Measurements from ENCODE around the gene GRIN2C. TPM values are rescaled to one million over a fixed set of nuclear protein-coding genes. Genes with fewer than 3 reads are reported as not detected.

GRIN2C gene
- total and polyA plus RNA-seq, 2 of the 4 experiments (the other 2 are of a cell fraction): 0.22 TPM; not detected in 1

DNA sequence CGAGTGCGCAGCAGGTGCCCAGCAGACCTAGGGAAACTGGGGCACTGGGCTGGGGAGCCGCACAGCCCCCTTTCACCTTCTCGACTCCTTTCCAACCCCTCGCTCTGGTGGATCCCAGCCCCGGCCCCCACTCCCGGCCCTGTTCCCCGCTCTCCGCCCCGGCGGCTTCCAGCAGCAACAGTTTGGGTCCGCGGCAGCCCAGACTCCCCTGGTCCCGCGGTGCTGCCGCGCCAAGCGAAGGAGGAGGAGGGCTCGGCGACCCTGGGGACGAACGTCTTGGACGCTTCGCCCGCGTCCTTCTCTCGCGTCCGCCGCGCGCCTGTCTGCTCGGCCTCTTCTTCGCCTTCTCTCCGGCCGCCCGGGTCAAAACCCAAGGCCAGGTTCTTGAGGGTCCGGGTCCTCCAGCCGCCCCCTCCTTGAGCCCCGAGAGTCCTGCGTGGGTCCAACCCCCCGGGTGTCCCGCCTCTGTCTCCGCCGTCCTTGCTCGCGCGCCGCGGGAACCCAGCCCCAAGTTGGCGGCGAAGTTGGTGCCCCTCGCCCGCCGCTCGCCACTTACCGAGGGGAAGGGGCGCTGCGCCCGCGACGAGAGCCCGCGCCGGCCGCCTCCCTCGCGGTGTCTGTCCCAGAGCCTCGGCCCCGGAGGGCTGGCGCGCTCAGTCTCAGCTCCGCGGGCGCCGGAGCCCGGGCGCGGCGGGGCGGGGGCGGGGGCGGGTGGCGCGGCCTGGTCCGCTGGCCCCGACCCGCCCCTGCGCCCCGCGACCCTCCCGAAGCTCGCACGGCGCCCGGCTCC lies 1.4 kb upstream of the GRIN2C start:
- Histone ChIP-seq H3K4ac (ENCODE audit: low read depth, low read length) (no peak overlapping the region), H2BK15ac (ENCODE audit: low read depth, low read length) (no peak overlapping the region), H3K9me1 (ENCODE audit: insufficient read depth, low read length) (no peaks in the 10 kb centered on the region), H2AK9ac (replicated peaks; ENCODE audit: low read depth, low read length, poor library complexity) (peak overlapping the region; percentile 37), H2BK5ac (ENCODE audit: low read depth, low read length, poor library complexity, severe bottlenecking) (no peak overlapping the region), H2BK20ac (ENCODE audit: low read depth, low read length) (no peak overlapping the region), H3K18ac (ENCODE audit: low read depth, low read length) (no peak overlapping the region), H2AK5ac (ENCODE audit: low read depth, low read length) (no peak overlapping the region), H3K4me1 (ENCODE audit: control insufficient read depth, insufficient read depth, low read length) (no peaks in the 10 kb centered on the region; the same call in 1 of the 2 replicates), H3K27me3 (ENCODE audit: control insufficient read depth, insufficient read depth, low read length) (peaks cover 52% of the 10 kb centered on the region), H3K9ac (ENCODE audit: low read depth, low read length) (no peak overlapping the region), H3K56ac (ENCODE audit: extremely low read depth, insufficient read depth, low read length) (no peak overlapping the region), H3K4me3 (ENCODE audit: insufficient read depth, low read depth, low read length) (no peak overlapping the region), H3K23ac (ENCODE audit: low read depth, low read length) (no peak overlapping the region), H3K27ac (ENCODE audit: insufficient read depth, low read length) (no peak overlapping the region), H3K79me1 (ENCODE audit: low read depth in 1 of 2, low read length in 2 of 2) (no peaks in the 10 kb centered on the region), H3K36me3 (ENCODE audit: control insufficient read depth, insufficient read depth, low read length) (peaks cover 9% of the 10 kb centered on the region; the same call in 1 of the 2 replicates), H3K4me2 (ENCODE audit: low read depth, low read length) (no peak overlapping the region), H3K14ac (replicated peaks; ENCODE audit: low read depth, low read length) (no peak overlapping the region), H3K9me3 (ENCODE audit: control insufficient read depth, insufficient read depth, low read length) (no peaks in the 10 kb centered on the region; the same call in 1 of the 2 replicates), H4K20me1 (ENCODE audit: insufficient read depth, low read length) (peaks cover 4% of the 10 kb centered on the region; the same call in 1 of the 2 replicates), H4K91ac (ENCODE audit: insufficient read depth, low read depth, low read length) (no peak overlapping the region), H2AFZ (replicated peaks; ENCODE audit: low read length, poor library complexity) (peak overlapping the region; percentile 43), H4K8ac (ENCODE audit: low read depth in 2 of 2, low read length in 2 of 2) (no peak overlapping the region), H4K5ac (ENCODE audit: low read depth, low read length) (no peak overlapping the region), H2BK120ac (ENCODE audit: low read depth, low read length) (no peak overlapping the region)
- WGBS, 2 experiments (ENCODE audit: extremely low coverage in 2 of 2, insufficient read length in 1 of 2): 2% methylated on average over 16 of the region's 96 CpGs; no CpG with 5 or more reads in 1 of the 2 experiments
- no TSS peak for BruUV-seq (replicated peaks)
- ChIA-PET POLR2A (ENCODE audit: unreplicated experiment) (interaction anchor here (1.4 kb wide), 1 partner anchor 12 kb away, joined by 5 read pairs; the partner anchor contains the start of gene FDXR), CTCF (interaction anchor here (0.9 to 1.2 kb wide), 2 partner anchors 70 to 85 kb away, joined by 3 read pairs; partner anchors contain the start of gene NAT9)
- intact Hi-C loops (cut with micrococcal nuclease) (loop anchor here (10.0 kb wide), 1 partner anchor 486 kb away; no protein-coding TSS in a partner anchor), dilution Hi-C loops (cut with HindIII; ENCODE audit: low sequenced_read_pairs, unreplicated experiment) (no loop called here), in situ Hi-C loops (cut with MboI; ENCODE audit: low sequenced_read_pairs) (loop anchor here (25.0 kb wide), 1 partner anchor 649 kb away; the partner anchor contains the start of genes RPL38 and TTYH2)
- ATAC-seq (ENCODE audit: low read depth) (no peak), DNase-seq (no peak)
- TF ChIP-seq POLR2A (IDR thresholded peaks at IDR 0.05; ENCODE audit: low read depth, low read length) (no peak), RCOR1 (IDR thresholded peaks at IDR 0.05; ENCODE audit: insufficient replicate concordance, low read length) (no peak), CEBPB (IDR thresholded peaks at IDR 0.05; ENCODE audit: low read depth, low read length) (no peak), CHD1 (IDR thresholded peaks at IDR 0.05; ENCODE audit: low read depth, low read length) (no peak), NFE2L2 (IDR thresholded peaks at IDR 0.05; ENCODE audit: low read depth, low read length) (no peak), USF2 (IDR thresholded peaks at IDR 0.05; ENCODE audit: low read depth, low read length) (no peak), SMC3 (IDR thresholded peaks at IDR 0.05; ENCODE audit: low read depth, low read length) (no peak), MXI1 (IDR thresholded peaks at IDR 0.05; ENCODE audit: borderline replicate concordance, low read depth, low read length) (no peak), MAFK (IDR thresholded peaks at IDR 0.05; ENCODE audit: low read depth, low read length) (no peak)
- TF ChIP-seq, protein P1, sequence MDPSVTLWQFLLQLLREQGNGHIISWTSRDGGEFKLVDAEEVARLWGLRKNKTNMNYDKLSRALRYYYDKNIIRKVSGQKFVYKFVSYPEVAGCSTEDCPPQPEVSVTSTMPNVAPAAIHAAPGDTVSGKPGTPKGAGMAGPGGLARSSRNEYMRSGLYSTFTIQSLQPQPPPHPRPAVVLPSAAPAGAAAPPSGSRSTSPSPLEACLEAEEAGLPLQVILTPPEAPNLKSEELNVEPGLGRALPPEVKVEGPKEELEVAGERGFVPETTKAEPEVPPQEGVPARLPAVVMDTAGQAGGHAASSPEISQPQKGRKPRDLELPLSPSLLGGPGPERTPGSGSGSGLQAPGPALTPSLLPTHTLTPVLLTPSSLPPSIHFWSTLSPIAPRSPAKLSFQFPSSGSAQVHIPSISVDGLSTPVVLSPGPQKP (IDR thresholded peaks at IDR 0.05; ENCODE audit: borderline replicate concordance, low read depth, low read length): no peak

All from IMR-90 (cell line).